ENCODE data around the gene SORL1-AS1.

SORL1-AS1 gene

GRCh38 chr11:121450401-121450800, 2.4 kb downstream of the SORL1-AS1 start:
- Histone ChIP-seq H3K27me3 (ENCODE audit: control insufficient read depth in 1 of 2, insufficient read depth in 2 of 2, low read length in 1 of 2) (no peaks in the 10 kb centered on the region), H3K36me3 (ENCODE audit: control insufficient read depth in 1 of 2, insufficient read depth in 2 of 2, low read length in 1 of 2) (no peaks in the 10 kb centered on the region), H3K9me3 (ENCODE audit: control insufficient read depth, low read length) (no peaks in the 10 kb centered on the region), H3K4me3 (ENCODE audit: low read length in 2 of 2) (no peak overlapping the region), H3K4me1 (ENCODE audit: control insufficient read depth in 1 of 2, insufficient read depth in 2 of 2, low read length in 2 of 2) (no peaks in the 10 kb centered on the region), H3K27ac (ENCODE audit: low read depth in 1 of 2, low read length in 2 of 2) (no peak overlapping the region)
- intact Hi-C loops (cut with DNase I), result loop anchor here (5.0 to 10.0 kb wide), 4 partner anchors 72 to 142 kb away; no protein-coding TSS in a partner anchor
- ATAC-seq (ENCODE audit: low FRiP score) (no peak), DNase-seq (no peak)
- WGBS, 2 donors, result 92% methylated on average over 1 of the region's 1 CpG

GRCh38 chr11:121449626-121450025, 3.1 kb downstream of the SORL1-AS1 start:
- intact Hi-C loops (cut with DNase I), result loop anchor here (5.0 to 10.0 kb wide), 4 partner anchors 73 to 143 kb away; no protein-coding TSS in a partner anchor
- no peaks in the 10 kb centered on the region for H3K27me3 ChIP-seq (ENCODE audit: control insufficient read depth in 1 of 2, insufficient read depth in 2 of 2, low read length in 1 of 2)
- H3K4me3 ChIP-seq (ENCODE audit: low read length in 2 of 2), result no peak overlapping the region
- H3K9me3 ChIP-seq (ENCODE audit: control insufficient read depth, low read length), result no peaks in the 10 kb centered on the region
- no peak overlapping the region for H3K27ac ChIP-seq (ENCODE audit: low read depth in 1 of 2, low read length in 2 of 2)
- DNase-seq (no peak), ATAC-seq (ENCODE audit: low FRiP score) (no peak)
- H3K36me3 ChIP-seq (ENCODE audit: control insufficient read depth in 1 of 2, insufficient read depth in 2 of 2, low read length in 1 of 2), result no peaks in the 10 kb centered on the region
- H3K4me1 ChIP-seq (ENCODE audit: control insufficient read depth in 1 of 2, insufficient read depth in 2 of 2, low read length in 2 of 2), result no peaks in the 10 kb centered on the region
- WGBS, 2 donors, result 91 to 93% methylated on average over 2 of the region's 2 CpGs

- H3K4me1 ChIP-seq (ENCODE audit: control insufficient read depth in 1 of 2, insufficient read depth in 2 of 2, low read length in 2 of 2), result no peaks in the 10 kb centered on the region
- DNase-seq (no peak), ATAC-seq (ENCODE audit: low FRiP score) (no peak)
- H3K36me3 ChIP-seq (ENCODE audit: control insufficient read depth in 1 of 2, insufficient read depth in 2 of 2, low read length in 1 of 2), result no peaks in the 10 kb centered on the region
- WGBS, 2 donors, result 97 to 98% methylated on average over 4 of the region's 4 CpGs
- H3K4me3 ChIP-seq (ENCODE audit: low read length in 2 of 2), result no peak overlapping the region
- no peaks in the 10 kb centered on the region for H3K27me3 ChIP-seq (ENCODE audit: control insufficient read depth in 1 of 2, insufficient read depth in 2 of 2, low read length in 1 of 2)
- no peaks in the 10 kb centered on the region for H3K9me3 ChIP-seq (ENCODE audit: control insufficient read depth, low read length)
- no peak overlapping the region for H3K27ac ChIP-seq (ENCODE audit: low read depth in 1 of 2, low read length in 2 of 2)
- intact Hi-C loops (cut with DNase I), result no loop called here
Measured at GRCh38 chr11:121449123-121449522, 3.6 kb downstream of the SORL1-AS1 start.

- H3K36me3 ChIP-seq (ENCODE audit: control insufficient read depth in 1 of 2, insufficient read depth in 2 of 2, low read length in 1 of 2), result no peaks in the 10 kb centered on the region
- no peak overlapping the region for H3K27ac ChIP-seq (ENCODE audit: low read depth in 1 of 2, low read length in 2 of 2)
- intact Hi-C loops (cut with DNase I), result no loop called here
- DNase-seq (no peak), ATAC-seq (ENCODE audit: low FRiP score) (no peak)
- H3K4me1 ChIP-seq (ENCODE audit: control insufficient read depth in 1 of 2, insufficient read depth in 2 of 2, low read length in 2 of 2), result no peaks in the 10 kb centered on the region
- H3K27me3 ChIP-seq (ENCODE audit: control insufficient read depth in 1 of 2, insufficient read depth in 2 of 2, low read length in 1 of 2), result no peaks in the 10 kb centered on the region
- WGBS, 2 donors, result 78 to 81% methylated on average over 3 of the region's 3 CpGs
- H3K4me3 ChIP-seq (ENCODE audit: low read length in 2 of 2), result no peak overlapping the region
- H3K9me3 ChIP-seq (ENCODE audit: control insufficient read depth, low read length), result no peaks in the 10 kb centered on the region
Measured at GRCh38 chr11:121448431-121448941, 4.3 kb downstream of the SORL1-AS1 start.

GRCh38 chr11:121448011-121448410, 4.8 kb downstream of the SORL1-AS1 start:
- H3K9me3 ChIP-seq (ENCODE audit: control insufficient read depth, low read length), result no peaks in the 10 kb centered on the region
- intact Hi-C loops (cut with DNase I), result no loop called here
- DNase-seq, result no peak
- no peaks in the 10 kb centered on the region for H3K36me3 ChIP-seq (ENCODE audit: control insufficient read depth in 1 of 2, insufficient read depth in 2 of 2, low read length in 1 of 2)
- H3K27me3 ChIP-seq (ENCODE audit: control insufficient read depth in 1 of 2, insufficient read depth in 2 of 2, low read length in 1 of 2), result no peaks in the 10 kb centered on the region
- 91% methylated on average over 4 of the region's 4 CpGs for WGBS, 2 donors
- no peak overlapping the region for H3K27ac ChIP-seq (ENCODE audit: low read depth in 1 of 2, low read length in 2 of 2)
- no peaks in the 10 kb centered on the region for H3K4me1 ChIP-seq (ENCODE audit: control insufficient read depth in 1 of 2, insufficient read depth in 2 of 2, low read length in 2 of 2)
- ATAC-seq (ENCODE audit: low FRiP score), result no peak
- no peak overlapping the region for H3K4me3 ChIP-seq (ENCODE audit: low read length in 2 of 2)

GRCh38 chr11:121446752-121447156, 6.0 kb downstream of the SORL1-AS1 start:
- no peak overlapping the region for H3K4me3 ChIP-seq (ENCODE audit: low read length in 2 of 2)
- no peak overlapping the region for H3K27ac ChIP-seq (ENCODE audit: low read depth in 1 of 2, low read length in 2 of 2)
- DNase-seq, result no peak
- no peaks in the 10 kb centered on the region for H3K9me3 ChIP-seq (ENCODE audit: control insufficient read depth, low read length)
- H3K27me3 ChIP-seq (ENCODE audit: control insufficient read depth in 1 of 2, insufficient read depth in 2 of 2, low read length in 1 of 2), result no peaks in the 10 kb centered on the region
- no peaks in the 10 kb centered on the region for H3K4me1 ChIP-seq (ENCODE audit: control insufficient read depth in 1 of 2, insufficient read depth in 2 of 2, low read length in 2 of 2)
- intact Hi-C loops (cut with DNase I), result no loop called here
- no peaks in the 10 kb centered on the region for H3K36me3 ChIP-seq (ENCODE audit: control insufficient read depth in 1 of 2, insufficient read depth in 2 of 2, low read length in 1 of 2)
- 60 to 68% methylated on average over 4 of the region's 4 CpGs for whole genome bisulfite sequencing, 2 donors
- no peak for ATAC-seq (ENCODE audit: low FRiP score)

GRCh38 chr11:121445071-121445768, 7.5 kb downstream of the SORL1-AS1 start:
- intact Hi-C loops (cut with DNase I), result no loop called here
- no peaks in the 10 kb centered on the region for H3K27me3 ChIP-seq (ENCODE audit: control insufficient read depth in 1 of 2, insufficient read depth in 2 of 2, low read length in 1 of 2)
- WGBS, 2 donors, result 91 to 94% methylated on average over 14 of the region's 14 CpGs

GRCh38 chr11:121444526-121444925, 8.2 kb downstream of the SORL1-AS1 start:
- Histone ChIP-seq H3K4me3 (ENCODE audit: low read length in 2 of 2) (no peak overlapping the region), H3K4me1 (ENCODE audit: control insufficient read depth in 1 of 2, insufficient read depth in 2 of 2, low read length in 2 of 2) (no peaks in the 10 kb centered on the region), H3K27me3 (ENCODE audit: control insufficient read depth in 1 of 2, insufficient read depth in 2 of 2, low read length in 1 of 2) (no peaks in the 10 kb centered on the region), H3K36me3 (ENCODE audit: control insufficient read depth in 1 of 2, insufficient read depth in 2 of 2, low read length in 1 of 2) (no peaks in the 10 kb centered on the region), H3K27ac (ENCODE audit: low read depth in 1 of 2, low read length in 2 of 2) (no peak overlapping the region), H3K9me3 (ENCODE audit: control insufficient read depth, low read length) (no peaks in the 10 kb centered on the region)
- ATAC-seq (ENCODE audit: low FRiP score) (no peak), DNase-seq (no peak)
- intact Hi-C loops (cut with DNase I), result no loop called here
- 84 to 92% methylated on average over 3 of the region's 3 CpGs for WGBS, 2 donors

More at GRCh38 chr11:121445071-121445768, 7.5 kb downstream of the SORL1-AS1 start:
- Histone ChIP-seq H3K36me3 (ENCODE audit: control insufficient read depth in 1 of 2, insufficient read depth in 2 of 2, low read length in 1 of 2) (no peaks in the 10 kb centered on the region), H3K9me3 (ENCODE audit: control insufficient read depth, low read length) (no peaks in the 10 kb centered on the region), H3K27ac (ENCODE audit: low read depth in 1 of 2, low read length in 2 of 2) (no peak overlapping the region), H3K4me1 (ENCODE audit: control insufficient read depth in 1 of 2, insufficient read depth in 2 of 2, low read length in 2 of 2) (no peaks in the 10 kb centered on the region), H3K4me3 (ENCODE audit: low read length in 2 of 2) (no peak overlapping the region)
- ATAC-seq (ENCODE audit: low FRiP score) (no peak), DNase-seq (no peak)

- Histone ChIP-seq H3K9me3 (ENCODE audit: control insufficient read depth, low read length) (no peaks in the 10 kb centered on the region), H3K36me3 (ENCODE audit: control insufficient read depth in 1 of 2, insufficient read depth in 2 of 2, low read length in 1 of 2) (no peaks in the 10 kb centered on the region), H3K27ac (ENCODE audit: low read depth in 1 of 2, low read length in 2 of 2) (no peak overlapping the region), H3K4me1 (ENCODE audit: control insufficient read depth in 1 of 2, insufficient read depth in 2 of 2, low read length in 2 of 2) (no peaks in the 10 kb centered on the region), H3K27me3 (ENCODE audit: control insufficient read depth in 1 of 2, insufficient read depth in 2 of 2, low read length in 1 of 2) (no peaks in the 10 kb centered on the region), H3K4me3 (ENCODE audit: low read length in 2 of 2) (no peak overlapping the region)
- DNase-seq, result no peak
- 96 to 98% methylated on average over 4 of the region's 4 CpGs for WGBS, 2 donors
- intact Hi-C loops (cut with DNase I), result no loop called here
- ATAC-seq (ENCODE audit: low FRiP score), result no peak
Measured at GRCh38 chr11:121443688-121444275, 9.0 kb downstream of the SORL1-AS1 start.

Measured in aorta (tissue), 5 donors.